ENCODE measurements around the gene TARDBP.
"Not testable (repeated sequence)": the region's sequence is repeated elsewhere in the genome, so short reads cannot be mapped to it uniquely, and the experiment has no call there.

TARDBP gene

GRCh38 chr1:10996100-10996499, 16.4 kb upstream of the TARDBP start:
- no peak for DNase-seq

GRCh38 chr1:11000526-11000925, 11.9 kb upstream of the TARDBP start:
- no peak for DNase-seq

- DNase-seq = no peak
These were observed 692 bp downstream of the TARDBP start for GRCh38 chr1:11013160-11013531.

- DNase-seq = not testable (repeated sequence)
These were observed 6.9 kb downstream of the TARDBP start for GRCh38 chr1:11019358-11019757.

- DNase-seq = no peak
These were observed 7.5 kb downstream of the TARDBP start for GRCh38 chr1:11019971-11020370.

GRCh38 chr1:11023201-11023600, 10.7 kb downstream of the TARDBP start:
- DNase-seq = no peak

- no peak for DNase-seq
These were observed 11.9 kb downstream of the TARDBP start for GRCh38 chr1:11024154-11024873.

GRCh38 chr1:11024874-11025203, 12.4 kb downstream of the TARDBP start:
- no peak for DNase-seq

- no peak for DNase-seq
These were observed 13.2 kb downstream of the TARDBP start for GRCh38 chr1:11025618-11026017.

GRCh38 chr1:11026052-11026451, 13.6 kb downstream of the TARDBP start:
- no peak for DNase-seq

GRCh38 chr1:11026903-11027302, 14.4 kb downstream of the TARDBP start:
- DNase-seq = no peak

- DNase-seq = no peak
These were observed 14.9 kb downstream of the TARDBP start for GRCh38 chr1:11027316-11027715.

- no peak for DNase-seq
These were observed 15.6 kb downstream of the TARDBP start for GRCh38 chr1:11028018-11028417.

GRCh38 chr1:11030865-11031264, 18.4 kb downstream of the TARDBP start:
- DNase-seq = no peak

GRCh38 chr1:11031624-11032262, 19.3 kb downstream of the TARDBP start:
- no peak for DNase-seq

GRCh38 chr1:11037019-11037739, 24.7 kb downstream of the TARDBP start:
- not testable (repeated sequence) for DNase-seq

- DNase-seq = peak; percentile 73 to 90 (median 83)
These were observed 25.3 kb downstream of the TARDBP start for GRCh38 chr1:11037740-11038182.

- DNase-seq = no peak
These were observed 27.1 kb downstream of the TARDBP start for GRCh38 chr1:11039351-11040104.

- not testable (repeated sequence) for DNase-seq
These were observed 27.6 kb downstream of the TARDBP start for GRCh38 chr1:11040105-11040429.

GRCh38 chr1:11041048-11041447, 28.6 kb downstream of the TARDBP start:
- no peak for DNase-seq

- no peak for DNase-seq
These were observed 29.6 kb downstream of the TARDBP start for GRCh38 chr1:11042065-11042464.

- DNase-seq = no peak
These were observed 30.8 kb downstream of the TARDBP start for GRCh38 chr1:11042995-11043874.

Data from stimulated activated naive CD4-positive, alpha-beta T cell (primary cell).